H1 (cell line): Measurements from ENCODE around the gene MMP11. TPM values are rescaled to one million over a fixed set of nuclear protein-coding genes. Genes with fewer than 3 reads are reported as not detected.
"Not testable (repeated sequence)": the region's sequence is repeated elsewhere in the genome, so short reads cannot be mapped to it uniquely, and the experiment has no call there.

ENCODE experiments used
- CTCF ChIA-PET: fragments of 300-600 bp; sonication (Branson Sonifier 250); formaldehyde crosslinking; loops from one replicate; lab custom pipeline; 2021; ENCODE audit not compliant: partially characterized antibody; lab: Charles Lee
- POLR2A ChIA-PET: fragments of 300-600 bp; sonication (Branson Sonifier 250); formaldehyde crosslinking; loops from one replicate; lab custom pipeline; 2021; ENCODE audit warnings: inconsistent platforms; ENCODE audit not compliant: partially characterized antibody; lab: Charles Lee
- DNase-seq, 2 experiments: peaks; one replicate each; pipeline versions ENCODE4 v3.0.0 to v3.0.0-alpha.2; 2010 to 2022; ENCODE audit warnings: low spot score in 2 of 2, low read depth in 1 of 2, mixed read lengths in 1 of 2
- FAIRE-seq: peaks from 2 replicates; lab custom pipeline; 2011; peaks lifted over from hg19 to GRCh38; lab: Jason Lieb, UNC
- H2AFZ ChIP-seq: 2 replicates; pipeline ENCODE4 v1.8.1; 2012; ENCODE audit warnings: low read length, inconsistent platforms
- H2AK5ac ChIP-seq: 2 replicates; pipeline ENCODE4 v1.6.1; 2013; ENCODE audit warnings: low read depth, low read length
- H2BK120ac ChIP-seq: replicated peaks from 2 replicates; pipeline ENCODE3; 2013; ENCODE audit warnings: low read depth, low read length, inconsistent platforms
- H2BK12ac ChIP-seq: 2 replicates; pipeline ENCODE4 v1.6.1; 2013; ENCODE audit warnings: low read depth, low read length
- H2BK15ac ChIP-seq: 2 replicates; pipeline ENCODE4 v1.6.1; 2013; ENCODE audit warnings: low read length
- H2BK20ac ChIP-seq: 2 replicates; pipeline ENCODE4 v1.6.1; 2013; ENCODE audit warnings: low read length
- H2BK5ac ChIP-seq: 2 replicates; pipeline ENCODE4 v1.6.1; 2013; ENCODE audit warnings: low read depth, low read length
- H3K14ac ChIP-seq: 2 replicates; pipeline ENCODE4 v1.6.1; 2013; ENCODE audit warnings: inconsistent platforms; ENCODE audit not compliant: insufficient read length
- H3K18ac ChIP-seq: 2 replicates; pipeline ENCODE4 v1.6.1; 2013; ENCODE audit warnings: low read length; ENCODE audit errors: extremely low read depth
- H3K23ac ChIP-seq: 2 replicates; pipeline ENCODE4 v1.6.1; 2013; ENCODE audit warnings: inconsistent platforms; ENCODE audit not compliant: insufficient read length
- H3K23me2 ChIP-seq: 2 replicates; pipeline ENCODE4 v1.6.1; 2013; ENCODE audit warnings: low read depth, low read length
- H3K27ac ChIP-seq: 2 replicates; pipeline ENCODE4 v1.6.1; 2011; ENCODE audit warnings: low read depth, low read length, inconsistent platforms
- H3K27me3 ChIP-seq, 4 experiments: replicated peaks in 1 of 4; 1 replicate in 1 of 4; 2 replicates in 3 of 4; pipeline versions ENCODE4 v1.6.1 to v1.8.1; 2011 to 2013; ENCODE audit warnings: low read length in 3 of 4, mild to moderate bottlenecking in 3 of 4, inconsistent platforms in 2 of 4, mixed read lengths in 2 of 4, moderate library complexity in 1 of 4; ENCODE audit not compliant: control insufficient read depth in 3 of 4, insufficient read depth in 3 of 4; ENCODE audit errors: extremely low read depth in 1 of 4
- H3K36me3 ChIP-seq, 4 experiments: 2 replicates each; pipeline versions ENCODE4 v1.6.1 to v1.8.1; 2011 to 2013; ENCODE audit warnings: mild to moderate bottlenecking in 4 of 4, low read length in 3 of 4, moderate library complexity in 2 of 4, control low read depth in 1 of 4, inconsistent platforms in 1 of 4; ENCODE audit not compliant: insufficient read depth in 4 of 4, control insufficient read depth in 2 of 4
- H3K4ac ChIP-seq: replicated peaks from 2 replicates; pipeline ENCODE3; 2013; ENCODE audit warnings: low read length, low read depth, mixed read lengths, inconsistent platforms; ENCODE audit not compliant: insufficient read length
- H3K4me1 ChIP-seq, 4 experiments: replicated peaks in 1 of 4; 1 replicate in 1 of 4; 2 replicates in 3 of 4; pipeline versions ENCODE4 v1.6.1 to v1.8.1; 2011 to 2013; ENCODE audit warnings: low read length in 3 of 4, inconsistent platforms in 2 of 4, mixed read lengths in 1 of 4; ENCODE audit not compliant: insufficient read depth in 4 of 4, control insufficient read depth in 3 of 4
- H3K4me2 ChIP-seq, 2 experiments: 2 replicates each; pipeline versions ENCODE4 v1.6.1 to v1.8.1; 2011 to 2013; ENCODE audit warnings: low read depth in 2 of 2, low read length in 2 of 2, control low read depth in 1 of 2, inconsistent platforms in 1 of 2, mild to moderate bottlenecking in 1 of 2; ENCODE audit not compliant: insufficient read depth in 1 of 2
- H3K4me3 ChIP-seq, 4 experiments: fragments of 200-600, 300-600 bp in 1 of 4; sonication (generic), shearing (Covaris generic), sonication (Bioruptor Twin) in 1 of 4; 2 replicates each; pipeline versions ENCODE4 v1.5.1 to v1.8.1; 2011 to 2016; ENCODE audit warnings: low read length in 4 of 4, low read depth in 3 of 4, control low read depth in 2 of 4, inconsistent platforms in 2 of 4, mild to moderate bottlenecking in 2 of 4, mixed read lengths in 1 of 4, moderate library complexity in 1 of 4; ENCODE audit not compliant: insufficient read depth in 2 of 4; ENCODE audit errors: extremely low read depth in 1 of 4
- H3K56ac ChIP-seq: replicated peaks from 2 replicates; pipeline ENCODE3; 2013; ENCODE audit warnings: low read depth, mild to moderate bottlenecking, mixed read lengths, low read length, inconsistent platforms; ENCODE audit not compliant: insufficient read length
- H3K79me1 ChIP-seq: 2 replicates; pipeline ENCODE4 v1.6.1; 2013; ENCODE audit warnings: low read depth, low read length, control low read depth
- H3K79me2 ChIP-seq, 2 experiments: 2 replicates each; pipeline versions ENCODE4 v1.6.1 to v1.8.1; 2012 to 2013; ENCODE audit warnings: low read length in 2 of 2, mild to moderate bottlenecking in 2 of 2, inconsistent platforms in 1 of 2; ENCODE audit not compliant: insufficient read depth in 2 of 2, control insufficient read depth in 1 of 2
- H3K9ac ChIP-seq, 4 experiments: replicated peaks in 1 of 4; 1 replicate in 1 of 4; 2 replicates in 3 of 4; pipeline versions ENCODE4 v1.6.1 to v1.8.1; 2011 to 2013; ENCODE audit warnings: low read depth in 3 of 4, low read length in 3 of 4, control low read depth in 2 of 4, mild to moderate bottlenecking in 2 of 4, moderate library complexity in 2 of 4, inconsistent platforms in 1 of 4; ENCODE audit errors: extremely low read depth in 1 of 4
- H3K9me3 ChIP-seq, 2 experiments: 2 replicates each; pipeline versions ENCODE4 v1.6.1 to v1.8.1; 2012 to 2013; ENCODE audit warnings: mild to moderate bottlenecking in 2 of 2, moderate library complexity in 2 of 2, control low read depth in 1 of 2, inconsistent platforms in 1 of 2, low read depth in 1 of 2, low read length in 1 of 2, mixed read lengths in 1 of 2; ENCODE audit not compliant: insufficient read depth in 2 of 2
- H4K20me1 ChIP-seq, 2 experiments: replicated peaks in 1 of 2; 2 replicates each; pipeline versions ENCODE3 to v1.8.1; 2011 to 2013; ENCODE audit warnings: inconsistent platforms in 2 of 2, low read length in 2 of 2, mild to moderate bottlenecking in 1 of 2; ENCODE audit not compliant: insufficient read depth in 2 of 2, control insufficient read depth in 1 of 2
- H4K5ac ChIP-seq: 2 replicates; pipeline ENCODE4 v1.6.1; 2013; ENCODE audit warnings: low read length, low read depth, mixed read lengths, inconsistent platforms; ENCODE audit not compliant: insufficient read length
- H4K8ac ChIP-seq: 2 replicates; pipeline ENCODE4 v1.8.0; 2013; ENCODE audit warnings: mild to moderate bottlenecking, moderate library complexity, low read length, inconsistent platforms; ENCODE audit not compliant: insufficient read depth; ENCODE audit errors: extremely low read depth
- H4K91ac ChIP-seq: replicated peaks from 2 replicates; pipeline ENCODE3; 2013; ENCODE audit warnings: low read length, mixed read lengths, inconsistent platforms; ENCODE audit not compliant: insufficient read length
- E2F6 ChIP-seq: IDR thresholded peaks from 2 replicates; pipeline ENCODE4 v1.6.1; 2012; ENCODE audit warnings: inconsistent platforms
- EZH2 ChIP-seq: fragments of 200-600 bp; sonication (generic); IDR thresholded peaks from 2 replicates; pipeline ENCODE4 v1.7.1; 2012; ENCODE audit warnings: low read depth, mild to moderate bottlenecking, moderate library complexity, low read length, inconsistent platforms; ENCODE audit not compliant: severe bottlenecking
- KDM4A ChIP-seq: IDR thresholded peaks from one replicate; pipeline ENCODE4 v1.7.1; 2012; ENCODE audit warnings: low read depth, mild to moderate bottlenecking, moderate library complexity, low read length, inconsistent platforms; ENCODE audit not compliant: severe bottlenecking
- MAFK ChIP-seq: IDR thresholded peaks from 2 replicates; pipeline ENCODE4 v1.6.1; 2012; ENCODE audit warnings: low read depth, mild to moderate bottlenecking, improper control_type of control experiment, low read length
- RXRA ChIP-seq: IDR thresholded peaks from 2 replicates; pipeline ENCODE4 v1.6.1; 2011; ENCODE audit warnings: low read depth, mild to moderate bottlenecking, low read length, moderate library complexity; ENCODE audit not compliant: insufficient read depth
- SUZ12 ChIP-seq: fragments of 200-600 bp; sonication (generic); IDR thresholded peaks from 2 replicates; pipeline ENCODE4 v1.6.1; 2012; ENCODE audit warnings: mild to moderate bottlenecking, inconsistent platforms, low read length, moderate library complexity, mixed read lengths
- TAF1 ChIP-seq: IDR thresholded peaks from 2 replicates; pipeline ENCODE4 v1.6.1; 2011; ENCODE audit warnings: mild to moderate bottlenecking, low read depth, low read length
- WGBS, 2 experiments: shearing (Covaris generic) in 1 of 2; methylation state at CpG; one replicate each; pipeline versions ENCODE4 v1.1.6 to v1.1.7; 2013 to 2015; ENCODE audit warnings: low lambda C conversion rate in 2 of 2, mixed read lengths in 2 of 2, inconsistent platforms in 1 of 2, low coverage in 1 of 2, missing lambda C conversion rate in 1 of 2; ENCODE audit not compliant: insufficient replicate concordance in 2 of 2, insufficient coverage in 1 of 2, insufficient read length in 1 of 2; ENCODE audit errors: extremely low coverage in 1 of 2, missing lambda C conversion rate in 1 of 2; 5-methylcytosine and 5-hydroxymethylcytosine counted together
- polyA plus RNA-seq, 7 experiments: library from polyadenylated mRNA; depleted of rRNA in 3 of 7; stranded (reverse) in 5 of 7; unstranded in 2 of 7; fragments of >200 nt in 5 of 7; fragments of 200-250 nt in 2 of 7; gene quantifications; 1 replicate in 5 of 7; 2 replicates in 1 of 7; 4 replicates in 1 of 7; pipeline versions ENCODE4 v1.2.1 to v1.2.3, GENCODE V29; 2011 to 2013; ENCODE audit warnings: missing spikeins in 2 of 7, mixed read lengths in 2 of 7
- total RNA-seq: library from RNA; stranded (reverse); fragmentation: NEBNext Ultra II Directional; extraction: Animal tissue kit (Norgen Biotek cat#: 25700); gene quantifications from 2 replicates; pipeline ENCODE4 v1.2.1, GENCODE V29; 2021

The MMP11 gene
- total and polyA plus RNA-seq, 2 of the 8 experiments (the other 6 are each of a cell fraction or from before 2014, with no cell fraction given): 10.2 to 18.3 TPM

- TF ChIP-seq E2F6 (peak; percentile 41; the same call in 1 of the 2 replicates), TAF1 (0 out of 2 replicates have a peak, but pooled peaks have one; percentile 10), RXRA (no peak), SUZ12 (peak; percentile 30; the same call in 1 of the 2 replicates), KDM4A (peak; percentile 44), MAFK (no peak), EZH2 (peak; percentile 31)
- TF ChIP-seq, all 59 proteins: peak for 9
Observed at GRCh38 chr22:23772649-23773473, at the start of gene MMP11 (continued).

- not testable (repeated sequence) for DNase-seq, H3K23ac ChIP-seq, H4K20me1 ChIP-seq, H3K4ac ChIP-seq, H2BK120ac ChIP-seq, H2BK12ac ChIP-seq, H3K9ac ChIP-seq, H3K23me2 ChIP-seq, FAIRE-seq, H4K8ac ChIP-seq, H4K91ac ChIP-seq, H2BK15ac ChIP-seq, H3K27me3 ChIP-seq, H3K4me2 ChIP-seq, H3K79me2 ChIP-seq, H3K4me1 ChIP-seq, H3K56ac ChIP-seq, H3K36me3 ChIP-seq, H3K27ac ChIP-seq, H3K9me3 ChIP-seq, H3K14ac ChIP-seq, H3K4me3 ChIP-seq, H4K5ac ChIP-seq, H2AK5ac ChIP-seq, H3K79me1 ChIP-seq, H2BK5ac ChIP-seq, H2BK20ac ChIP-seq, H3K18ac ChIP-seq, H2AFZ ChIP-seq
- 89% methylated on average over 4 of the region's 4 CpGs; no CpG with 5 or more reads in 1 of the 2 experiments for WGBS, 2 experiments
- ChIA-PET POLR2A (interaction anchor here (0.9 to 1.0 kb wide), 2 partner anchors 11 to 34 kb away, joined by 3 read pairs; partner anchors contain the start of gene C22orf15), CTCF (interaction anchor here (0.9 to 1.4 kb wide), 4 partner anchors 10 to 121 kb away, joined by 3 to 6 read pairs (median 4); no protein-coding TSS in a partner anchor)
Observed at GRCh38 chr22:23728108-23728507, 44.5 kb upstream of the MMP11 start.
